ENCODE measurements around the gene SUSD4. TPM values are rescaled to one million over a fixed set of nuclear protein-coding genes. Genes with fewer than 3 reads are reported as not detected.

Gene SUSD4
- total RNA-seq, 1 experiment from 2014 or later, result 3.5 TPM

- Histone ChIP-seq H4K5ac (ENCODE audit: insufficient read length, low read depth, low read length) (no peak overlapping the region), H3K79me2 (ENCODE audit: insufficient read depth, low read length) (no peaks in the 10 kb centered on the region), H2BK120ac (ENCODE audit: low read depth, low read length, poor library complexity, severe bottlenecking) (no peak overlapping the region), H3K27me3 (ENCODE audit: insufficient read depth, low read length) (no peaks in the 10 kb centered on the region), H4K8ac (replicated peaks; ENCODE audit: insufficient read length, low read depth, low read length) (no peak overlapping the region), H2AFZ (ENCODE audit: low read length) (no peak overlapping the region), H4K91ac (ENCODE audit: insufficient read length, low read depth, low read length) (no peak overlapping the region), H3K4me2 (ENCODE audit: insufficient read depth, insufficient read length, low read length) (no peak overlapping the region), H3K18ac (ENCODE audit: insufficient read length, low read depth, low read length) (no peak overlapping the region), H3K27ac (ENCODE audit: insufficient read length, low read depth, low read length) (no peak overlapping the region), H4K20me1 (ENCODE audit: control insufficient read depth, insufficient read depth, insufficient read length) (no peaks in the 10 kb centered on the region), H3K4me1 (ENCODE audit: insufficient read depth, low read length) (no peaks in the 10 kb centered on the region), H2BK5ac (ENCODE audit: insufficient read length, low read length) (no peak overlapping the region), H3K9ac (ENCODE audit: extremely low read depth, insufficient read length, low read length) (no peak overlapping the region), H3K14ac (ENCODE audit: insufficient read depth, low read length) (no peak overlapping the region), H2AK5ac (ENCODE audit: insufficient read length, low read length) (no peak overlapping the region), H2BK20ac (ENCODE audit: low read depth, low read length, poor library complexity, severe bottlenecking) (no peak overlapping the region), H2BK15ac (ENCODE audit: low read depth, low read length) (no peak overlapping the region), H3K4ac (ENCODE audit: low read depth, low read length) (no peak overlapping the region), H3K79me1 (ENCODE audit: insufficient read depth, low read depth, low read length, poor library complexity, severe bottlenecking) (no peaks in the 10 kb centered on the region), H3K9me3 (ENCODE audit: control insufficient read depth, low read depth, low read length) (no peaks in the 10 kb centered on the region), H3K56ac (ENCODE audit: insufficient read length, low read depth, low read length) (no peak overlapping the region), H3K23ac (ENCODE audit: insufficient read length, low read depth, low read length) (no peak overlapping the region), H3K23me2 (ENCODE audit: insufficient read length, low read depth, low read length, poor library complexity, severe bottlenecking) (no peaks in the 10 kb centered on the region), H2BK12ac (ENCODE audit: insufficient read length, low read depth, low read length) (no peak overlapping the region), H3T11ph (ENCODE audit: low read length) (no peak overlapping the region)
- peaks cover 0 to 5% (median 2%) of the 10 kb centered on the region in 3 experiments; a peak in 3 of 7 replicates for H3K36me3 Mint-ChIP-seq (ENCODE audit: insufficient read depth in 1 of 3, low read depth in 3 of 3)
- H3K27me3 Mint-ChIP-seq (ENCODE audit: low read depth), result no peaks in the 10 kb centered on the region
- H3K9me3 Mint-ChIP-seq, result peaks cover 0 to 4% of the 10 kb centered on the region in 2 experiments; a peak in 2 of 5 replicates
- no peak overlapping the region for H3K27ac Mint-ChIP-seq
- H3K4me1 Mint-ChIP-seq, result peaks cover 4 to 6% of the 10 kb centered on the region in 2 experiments
- DNase-seq, result no peak
- TF ChIP-seq, protein P1, sequence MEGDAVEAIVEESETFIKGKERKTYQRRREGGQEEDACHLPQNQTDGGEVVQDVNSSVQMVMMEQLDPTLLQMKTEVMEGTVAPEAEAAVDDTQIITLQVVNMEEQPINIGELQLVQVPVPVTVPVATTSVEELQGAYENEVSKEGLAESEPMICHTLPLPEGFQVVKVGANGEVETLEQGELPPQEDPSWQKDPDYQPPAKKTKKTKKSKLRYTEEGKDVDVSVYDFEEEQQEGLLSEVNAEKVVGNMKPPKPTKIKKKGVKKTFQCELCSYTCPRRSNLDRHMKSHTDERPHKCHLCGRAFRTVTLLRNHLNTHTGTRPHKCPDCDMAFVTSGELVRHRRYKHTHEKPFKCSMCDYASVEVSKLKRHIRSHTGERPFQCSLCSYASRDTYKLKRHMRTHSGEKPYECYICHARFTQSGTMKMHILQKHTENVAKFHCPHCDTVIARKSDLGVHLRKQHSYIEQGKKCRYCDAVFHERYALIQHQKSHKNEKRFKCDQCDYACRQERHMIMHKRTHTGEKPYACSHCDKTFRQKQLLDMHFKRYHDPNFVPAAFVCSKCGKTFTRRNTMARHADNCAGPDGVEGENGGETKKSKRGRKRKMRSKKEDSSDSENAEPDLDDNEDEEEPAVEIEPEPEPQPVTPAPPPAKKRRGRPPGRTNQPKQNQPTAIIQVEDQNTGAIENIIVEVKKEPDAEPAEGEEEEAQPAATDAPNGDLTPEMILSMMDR (conservative IDR thresholded peaks at IDR 0.05), result no peak
- WGBS (ENCODE audit: extremely low coverage, insufficient read length, low lambda C conversion rate), result no CpG with 5 or more reads among the region's 3 CpGs
- no peak overlapping the region for H3K4me3 Mint-ChIP-seq
Measured at GRCh38 chr1:223405507-223405906, 41.5 kb upstream of the SUSD4 start.
